Osteoblast (primary cell): ENCODE measurements around the gene STPG3. TPM values are rescaled to one million over a fixed set of nuclear protein-coding genes. Genes with fewer than 3 reads are reported as not detected.

Experiments
- DNase-seq: peaks from one replicate; pipeline ENCODE4 v3.0.0; 2011; ENCODE audit warnings: low spot score, mixed read lengths; ENCODE audit not compliant: insufficient read length; ENCODE audit errors: missing footprints
- H2AFZ ChIP-seq: 2 replicates; pipeline ENCODE4 v1.6.0; 2011; ENCODE audit warnings: mild to moderate bottlenecking, low read length
- H3K27ac ChIP-seq: 2 replicates; pipeline ENCODE4 v1.5.1; 2011; ENCODE audit warnings: mild to moderate bottlenecking, low read depth, low read length, moderate library complexity
- H3K27me3 ChIP-seq: 2 replicates; pipeline ENCODE4 v1.6.0; 2012; ENCODE audit warnings: mild to moderate bottlenecking, control low read depth, inconsistent platforms, low read length, moderate library complexity; ENCODE audit not compliant: insufficient read depth
- H3K36me3 ChIP-seq: 2 replicates; pipeline ENCODE4 v1.5.1; 2011; ENCODE audit warnings: mild to moderate bottlenecking, low read length, control low read depth, moderate library complexity; ENCODE audit not compliant: insufficient read depth
- H3K4me1 ChIP-seq: 2 replicates; pipeline ENCODE4 v1.5.1; 2011; ENCODE audit warnings: mild to moderate bottlenecking, low read length, control low read depth, moderate library complexity; ENCODE audit not compliant: insufficient read depth
- H3K4me2 ChIP-seq: 2 replicates; pipeline ENCODE4 v1.6.0; 2011; ENCODE audit warnings: mild to moderate bottlenecking, low read length; ENCODE audit not compliant: insufficient read depth
- H3K4me3 ChIP-seq: fragments of 200-600 bp; sonication (generic); 3 replicates; pipeline ENCODE4 v1.5.1; 2012; ENCODE audit warnings: mild to moderate bottlenecking, low read length, inconsistent platforms; ENCODE audit not compliant: insufficient read depth
- H3K79me2 ChIP-seq: 2 replicates; pipeline ENCODE4 v1.6.0; 2012; ENCODE audit warnings: mild to moderate bottlenecking, low read length, control low read depth, inconsistent platforms; ENCODE audit not compliant: insufficient read depth
- H3K9me3 ChIP-seq: 2 replicates; pipeline ENCODE4 v1.5.1; 2011; ENCODE audit warnings: low read depth, low read length, control low read depth
- H4K20me1 ChIP-seq: 2 replicates; pipeline ENCODE4 v1.6.0; 2012; ENCODE audit warnings: mild to moderate bottlenecking, low read length, control low read depth; ENCODE audit not compliant: insufficient read depth
- total RNA-seq: library from RNA; depleted of rRNA; stranded (reverse); fragments of >200 nt; gene quantifications from 2 replicates; pipeline ENCODE4 v1.2.3, GENCODE V29; 2012
- TF ChIP-seq, protein P1 (sequence below): IDR thresholded peaks from 2 replicates; pipeline ENCODE4 v1.5.1; 2011; ENCODE audit warnings: mild to moderate bottlenecking, low read depth, low read length, moderate library complexity; ENCODE audit errors: extremely low read depth

The STPG3 gene
- total RNA-seq, 1 donor = 0.36 TPM

DNA sequence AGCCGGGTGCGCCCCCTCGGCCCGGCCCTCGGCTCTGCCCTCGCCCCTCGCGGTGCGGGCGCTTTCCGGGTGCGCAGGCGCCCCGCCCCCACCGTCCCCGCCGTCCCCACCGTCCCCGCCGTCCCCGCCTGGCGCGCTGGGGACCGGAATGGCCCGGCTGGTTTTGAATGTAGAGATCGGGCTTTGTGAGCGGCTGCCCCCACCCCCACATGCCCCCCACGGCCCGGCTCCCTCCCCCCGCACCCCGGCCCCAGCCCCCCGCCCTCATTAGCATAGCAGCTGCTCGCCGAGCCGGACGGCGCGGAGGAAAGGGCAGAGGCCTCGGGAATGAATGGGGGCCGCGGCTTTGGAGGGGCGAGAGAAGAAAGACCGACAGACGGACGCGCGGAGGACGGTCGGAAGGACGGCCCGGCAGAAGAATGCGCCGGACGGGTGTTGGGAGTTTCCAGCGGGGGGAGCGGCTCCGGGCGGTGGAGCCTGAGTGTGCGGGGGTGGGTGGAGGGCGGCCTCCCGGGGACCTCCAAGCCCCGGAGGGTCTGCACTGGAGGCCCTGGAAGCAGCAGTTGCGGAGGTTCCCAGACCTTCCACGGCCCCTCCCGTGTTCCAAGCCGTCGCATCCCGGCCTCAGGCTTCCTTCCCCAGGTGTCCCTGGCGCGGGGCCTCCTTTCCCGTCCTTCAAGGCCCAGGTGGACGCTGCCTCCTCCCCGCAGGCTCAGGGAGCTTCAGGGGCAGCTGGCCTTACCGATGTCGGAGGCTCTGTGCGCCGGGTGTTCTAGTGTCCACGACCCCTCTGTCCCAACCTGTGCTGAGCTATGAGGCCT, 45.0 kb downstream of the STPG3 start:
- H2AFZ ChIP-seq = no peak overlapping the region
- no peak for DNase-seq
- H4K20me1 ChIP-seq = peaks cover 3% of the 10 kb centered on the region
- no peak overlapping the region for H3K27ac ChIP-seq
- no peaks in the 10 kb centered on the region for H3K79me2 ChIP-seq
- H3K36me3 ChIP-seq = no peaks in the 10 kb centered on the region
- H3K4me2 ChIP-seq = no peak overlapping the region
- TF ChIP-seq, protein P1, sequence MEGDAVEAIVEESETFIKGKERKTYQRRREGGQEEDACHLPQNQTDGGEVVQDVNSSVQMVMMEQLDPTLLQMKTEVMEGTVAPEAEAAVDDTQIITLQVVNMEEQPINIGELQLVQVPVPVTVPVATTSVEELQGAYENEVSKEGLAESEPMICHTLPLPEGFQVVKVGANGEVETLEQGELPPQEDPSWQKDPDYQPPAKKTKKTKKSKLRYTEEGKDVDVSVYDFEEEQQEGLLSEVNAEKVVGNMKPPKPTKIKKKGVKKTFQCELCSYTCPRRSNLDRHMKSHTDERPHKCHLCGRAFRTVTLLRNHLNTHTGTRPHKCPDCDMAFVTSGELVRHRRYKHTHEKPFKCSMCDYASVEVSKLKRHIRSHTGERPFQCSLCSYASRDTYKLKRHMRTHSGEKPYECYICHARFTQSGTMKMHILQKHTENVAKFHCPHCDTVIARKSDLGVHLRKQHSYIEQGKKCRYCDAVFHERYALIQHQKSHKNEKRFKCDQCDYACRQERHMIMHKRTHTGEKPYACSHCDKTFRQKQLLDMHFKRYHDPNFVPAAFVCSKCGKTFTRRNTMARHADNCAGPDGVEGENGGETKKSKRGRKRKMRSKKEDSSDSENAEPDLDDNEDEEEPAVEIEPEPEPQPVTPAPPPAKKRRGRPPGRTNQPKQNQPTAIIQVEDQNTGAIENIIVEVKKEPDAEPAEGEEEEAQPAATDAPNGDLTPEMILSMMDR = no peak
- peaks cover 4% of the 10 kb centered on the region for H3K4me1 ChIP-seq
- H3K27me3 ChIP-seq = peaks cover 56% of the 10 kb centered on the region
- no peak overlapping the region for H3K4me3 ChIP-seq
- peaks cover 3% of the 10 kb centered on the region for H3K9me3 ChIP-seq

DNA sequence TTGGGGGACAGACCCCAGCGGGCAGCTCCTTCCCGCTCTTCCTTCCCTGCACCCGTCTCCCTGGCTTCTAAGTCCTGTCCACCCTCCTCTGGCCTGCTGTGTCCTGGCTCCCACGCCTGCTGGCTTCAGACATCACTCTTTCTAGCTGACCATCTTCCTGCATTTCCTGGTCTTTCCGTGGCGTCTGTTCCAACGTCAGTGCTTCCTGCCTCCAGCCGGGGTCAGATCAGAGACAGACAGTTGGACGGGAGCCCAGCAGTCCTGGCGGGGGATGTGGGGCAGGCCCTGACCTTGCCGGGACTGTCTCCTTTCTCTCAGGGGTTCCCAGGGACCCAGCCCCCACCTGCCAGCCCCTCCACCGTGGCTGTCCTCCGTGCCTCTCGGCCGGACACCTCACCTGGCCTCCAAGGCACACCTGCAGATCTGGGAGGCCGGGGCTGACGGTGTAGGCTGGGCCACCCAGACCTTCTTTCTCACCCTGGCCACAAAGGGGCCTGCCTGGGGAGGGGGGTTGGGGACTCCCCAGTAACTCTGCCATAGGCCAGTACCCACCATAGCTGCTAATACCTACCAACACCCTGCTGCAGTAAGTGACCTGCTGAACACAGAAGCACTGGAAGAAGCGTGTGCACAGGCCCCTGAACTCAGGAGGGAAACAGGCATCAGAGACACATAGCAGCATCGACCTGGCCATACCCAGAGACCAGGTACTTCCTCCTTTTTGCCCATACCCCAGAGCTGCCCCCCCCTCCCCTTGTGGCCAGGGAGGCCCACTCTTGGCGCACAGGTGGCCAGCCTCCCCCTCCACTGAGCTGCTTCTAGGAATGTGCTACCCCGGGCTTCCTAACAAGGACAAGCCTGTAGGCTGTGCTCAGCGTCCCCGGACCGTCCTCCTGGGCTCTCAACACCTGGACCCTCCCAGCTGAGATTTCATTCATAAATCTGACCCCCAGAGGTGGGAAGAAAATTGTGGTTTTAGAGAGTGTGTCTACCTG, 45.9 kb downstream of the STPG3 start:
- peaks cover 4% of the 10 kb centered on the region for H3K4me1 ChIP-seq
- no peaks in the 10 kb centered on the region for H3K36me3 ChIP-seq
- H3K4me2 ChIP-seq = no peak overlapping the region
- H3K4me3 ChIP-seq = no peak overlapping the region
- peaks cover 57% of the 10 kb centered on the region for H3K27me3 ChIP-seq
- H3K27ac ChIP-seq = no peak overlapping the region
- peaks cover 3% of the 10 kb centered on the region for H3K9me3 ChIP-seq
- H3K79me2 ChIP-seq = no peaks in the 10 kb centered on the region
- H4K20me1 ChIP-seq = peaks cover 3% of the 10 kb centered on the region
- DNase-seq = no peak
- TF ChIP-seq, protein P1 = no peak
- no peak overlapping the region for H2AFZ ChIP-seq

DNA sequence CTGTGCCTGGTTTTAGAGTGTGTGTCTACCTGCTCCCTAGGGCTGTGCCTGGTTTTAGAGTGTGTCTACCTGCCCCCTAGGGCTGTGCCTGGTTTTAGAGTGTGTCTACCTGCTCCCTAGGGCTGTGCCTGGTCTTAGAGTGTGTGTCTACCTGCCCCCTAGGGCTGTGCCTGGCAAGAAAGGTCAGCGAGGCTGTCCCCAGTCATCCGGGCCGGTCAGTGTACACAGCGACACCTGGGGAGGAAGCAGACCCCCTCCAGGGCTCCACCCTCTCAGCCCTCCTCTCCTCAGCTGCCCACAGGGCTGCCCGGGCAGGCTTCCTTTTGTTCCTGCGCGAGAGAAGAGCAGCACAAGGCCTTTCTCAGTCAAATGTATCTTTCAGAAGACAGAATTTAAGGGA, 46.9 kb downstream of the STPG3 start:
- Histone ChIP-seq H2AFZ (no peak overlapping the region), H3K36me3 (no peaks in the 10 kb centered on the region), H3K27ac (no peak overlapping the region), H3K9me3 (peaks cover 3% of the 10 kb centered on the region), H3K4me2 (no peak overlapping the region), H3K4me3 (no peak overlapping the region), H3K27me3 (peaks cover 57% of the 10 kb centered on the region), H3K79me2 (no peaks in the 10 kb centered on the region), H3K4me1 (peaks cover 4% of the 10 kb centered on the region), H4K20me1 (peaks cover 3% of the 10 kb centered on the region)
- TF ChIP-seq, protein P1 = no peak
- DNase-seq = no peak
